A549 (cell line): Measurements from ENCODE around the gene PICK1. TPM values are rescaled to one million over a fixed set of nuclear protein-coding genes. Genes with fewer than 3 reads are reported as not detected.

Experiments
- ATAC-seq, 2 experiments: fragments of 200-7000 bp in 1 of 2; fragments of >200 bp in 1 of 2; cut with Nextera tagmentation in 1 of 2; cut with Tn5 transposase in 1 of 2; 3 replicates each; pipeline versions ENCODE4 v1.8.0 to v1.9.1; 2018 to 2020; ENCODE audit warnings: mild to moderate bottlenecking in 1 of 2, moderate library complexity in 1 of 2
- CTCF ChIA-PET: fragments of 300-600 bp; sonication (Branson Sonifier 250); formaldehyde crosslinking; extraction: SDS; loops from one replicate; lab custom pipeline; 2021; ENCODE audit warnings: antibody characterized with exemption, inconsistent platforms; lab: Yijun Ruan, JAX
- POLR2A ChIA-PET: fragments of 350-600 bp; formaldehyde crosslinking; extraction: SDS; loops from one replicate; lab custom pipeline; 2021; ENCODE audit warnings: antibody characterized with exemption, inconsistent platforms; lab: Yijun Ruan, JAX
- DNase-seq, 2 experiments: peaks; one replicate each; pipeline versions ENCODE4 v3.0.0 to v3.0.0-alpha.2; 2011 to 2016; ENCODE audit warnings: low read depth in 1 of 2, low spot score in 1 of 2
- FAIRE-seq: peaks from 2 replicates; lab custom pipeline; 2011; peaks lifted over from hg19 to GRCh38; lab: Jason Lieb, UNC
- H3K27ac ChIP-seq, 2 experiments: fragments of >200 bp; sonication (Bioruptor Twin); formaldehyde crosslinking; 3 replicates each; pipeline ENCODE4 v1.5.1; 2016 to 2017
- H3K4me1 ChIP-seq: fragments of >200 bp; sonication (Bioruptor Twin); formaldehyde crosslinking; 3 replicates; pipeline ENCODE4 v1.6.1; 2016
- H3K4me2 ChIP-seq: fragments of >200 bp; sonication (Bioruptor Twin); formaldehyde crosslinking; 3 replicates; pipeline ENCODE4 v1.6.1; 2016
- H3K4me3 ChIP-seq: fragments of >200 bp; sonication (Bioruptor Twin); formaldehyde crosslinking; 3 replicates; pipeline ENCODE4 v1.5.1; 2016
- H3K9me3 ChIP-seq: fragments of >200 bp; sonication (Bioruptor Twin); formaldehyde crosslinking; 3 replicates; pipeline ENCODE4 v1.6.1; 2016
- CHD4 ChIP-seq: fragments of 200-600 bp; sonication (generic); IDR thresholded peaks from 2 replicates; pipeline ENCODE4 v1.6.1; 2016; ENCODE audit warnings: antibody characterized with exemption, mild to moderate bottlenecking, borderline replicate concordance
- EHF ChIP-seq: fragments of 250-450 bp; sonication (Bioruptor Pico); IDR thresholded peaks from 2 replicates; pipeline ENCODE4 v1.5.0; 2020; ENCODE audit warnings: mild to moderate bottlenecking
- EHMT2 ChIP-seq: fragments of 200-600 bp; sonication (generic); IDR thresholded peaks from 2 replicates; pipeline ENCODE4 v1.6.1; 2016; ENCODE audit warnings: antibody characterized with exemption, low read depth, mild to moderate bottlenecking, moderate library complexity
- ESRRA ChIP-seq: fragments of 150-350 bp; IDR thresholded peaks from 2 replicates; pipeline ENCODE4 v1.6.1; 2014; ENCODE audit warnings: mild to moderate bottlenecking, low read length, borderline replicate concordance
- FOSL2 ChIP-seq, 2 experiments: fragments of 450-650 bp in 1 of 2; fragments of >200 bp in 1 of 2; sonication (Bioruptor Twin) in 1 of 2; formaldehyde crosslinking; IDR thresholded peaks; 2 replicates each; pipeline versions ENCODE4 v1.5.0 to v1.6.1; 2016 to 2020; ENCODE audit warnings: mild to moderate bottlenecking in 1 of 2, moderate library complexity in 1 of 2
- HEYL ChIP-seq: fragments of 250-450 bp; sonication (Bioruptor Pico); IDR thresholded peaks from 2 replicates; pipeline ENCODE4 v1.8.0; 2021; ENCODE audit warnings: mild to moderate bottlenecking, moderate library complexity
- HOXB13 ChIP-seq: fragments of 250-450 bp; sonication (Bioruptor Pico); IDR thresholded peaks from 2 replicates; pipeline ENCODE4 v1.5.0; 2020; ENCODE audit warnings: low read depth, mild to moderate bottlenecking, moderate library complexity
- MAFK ChIP-seq: fragments of 450-650 bp; IDR thresholded peaks from 2 replicates; pipeline ENCODE4 v1.6.1; 2014; ENCODE audit not compliant: partially characterized antibody
- MAZ ChIP-seq: fragments of 150-350 bp; IDR thresholded peaks from 2 replicates; pipeline ENCODE4 v1.6.1; 2014; ENCODE audit warnings: antibody characterized with exemption, low read depth, low read length, borderline replicate concordance
- NPAS2 ChIP-seq: fragments of 250-450 bp; sonication (Bioruptor Pico); IDR thresholded peaks from 2 replicates; pipeline ENCODE4 v1.8.0; 2022; ENCODE audit warnings: mild to moderate bottlenecking, moderate library complexity, borderline replicate concordance
- NR3C1 ChIP-seq: fragments of >200 bp; sonication (Bioruptor Twin); formaldehyde crosslinking; IDR thresholded peaks from 3 replicates; pipeline ENCODE4 v1.6.1; 2017
- RCOR1 ChIP-seq: fragments of 150-350 bp; IDR thresholded peaks from 2 replicates; pipeline ENCODE4 v1.6.1; 2014; ENCODE audit warnings: antibody characterized with exemption, low read length, low read depth
- RFX5 ChIP-seq: fragments of 450-650 bp; IDR thresholded peaks from 2 replicates; pipeline ENCODE4 v1.7.1; 2014; ENCODE audit warnings: antibody characterized with exemption, mild to moderate bottlenecking, moderate library complexity
- SREBF2 ChIP-seq: fragments of 450-650 bp; IDR thresholded peaks from 2 replicates; pipeline ENCODE4 v1.6.1; 2014; ENCODE audit warnings: mild to moderate bottlenecking, moderate library complexity
- ZFP36 ChIP-seq: fragments of 450-650 bp; IDR thresholded peaks from 2 replicates; pipeline ENCODE4 v1.6.1; 2014; ENCODE audit warnings: borderline replicate concordance; ENCODE audit not compliant: partially characterized antibody
- ZNF302 ChIP-seq: fragments of 250-450 bp; sonication (Bioruptor Pico); IDR thresholded peaks from 2 replicates; pipeline ENCODE4 v1.9.0; 2021; ENCODE audit warnings: inconsistent platforms, mild to moderate bottlenecking, moderate library complexity
- WGBS: methylation state at CpG from one replicate; pipeline ENCODE4 v1.1.6; 2017; ENCODE audit errors: missing lambda C conversion rate; 5-methylcytosine and 5-hydroxymethylcytosine counted together
- polyA plus RNA-seq, 4 experiments: library from polyadenylated mRNA; depleted of rRNA in 3 of 4; stranded (reverse); fragments of >200 nt; fragmentation: RNase III in 1 of 4; extraction: RNeasy Plus Mini Kit Qiagen cat#74134 plus additional on column Dnase treatment in 1 of 4; gene quantifications; 2 replicates in 3 of 4; 3 replicates in 1 of 4; pipeline ENCODE4 v1.2.3, GENCODE V29; 2011 to 2017
- TF ChIP-seq, protein P1 (sequence below): IDR thresholded peaks from 2 replicates; pipeline ENCODE4 v1.6.1; 2012
- TF ChIP-seq, protein P2 (sequence below): fragments of 250-450 bp; sonication (Bioruptor Pico); IDR thresholded peaks from 2 replicates; pipeline ENCODE4 v1.5.0; 2021; ENCODE audit warnings: mild to moderate bottlenecking, moderate library complexity, borderline replicate concordance

Gene PICK1
- polyA plus RNA-seq, 2 of the 4 experiments (the other 2 are of a cell fraction), result 15.6 to 17.8 TPM

DNA sequence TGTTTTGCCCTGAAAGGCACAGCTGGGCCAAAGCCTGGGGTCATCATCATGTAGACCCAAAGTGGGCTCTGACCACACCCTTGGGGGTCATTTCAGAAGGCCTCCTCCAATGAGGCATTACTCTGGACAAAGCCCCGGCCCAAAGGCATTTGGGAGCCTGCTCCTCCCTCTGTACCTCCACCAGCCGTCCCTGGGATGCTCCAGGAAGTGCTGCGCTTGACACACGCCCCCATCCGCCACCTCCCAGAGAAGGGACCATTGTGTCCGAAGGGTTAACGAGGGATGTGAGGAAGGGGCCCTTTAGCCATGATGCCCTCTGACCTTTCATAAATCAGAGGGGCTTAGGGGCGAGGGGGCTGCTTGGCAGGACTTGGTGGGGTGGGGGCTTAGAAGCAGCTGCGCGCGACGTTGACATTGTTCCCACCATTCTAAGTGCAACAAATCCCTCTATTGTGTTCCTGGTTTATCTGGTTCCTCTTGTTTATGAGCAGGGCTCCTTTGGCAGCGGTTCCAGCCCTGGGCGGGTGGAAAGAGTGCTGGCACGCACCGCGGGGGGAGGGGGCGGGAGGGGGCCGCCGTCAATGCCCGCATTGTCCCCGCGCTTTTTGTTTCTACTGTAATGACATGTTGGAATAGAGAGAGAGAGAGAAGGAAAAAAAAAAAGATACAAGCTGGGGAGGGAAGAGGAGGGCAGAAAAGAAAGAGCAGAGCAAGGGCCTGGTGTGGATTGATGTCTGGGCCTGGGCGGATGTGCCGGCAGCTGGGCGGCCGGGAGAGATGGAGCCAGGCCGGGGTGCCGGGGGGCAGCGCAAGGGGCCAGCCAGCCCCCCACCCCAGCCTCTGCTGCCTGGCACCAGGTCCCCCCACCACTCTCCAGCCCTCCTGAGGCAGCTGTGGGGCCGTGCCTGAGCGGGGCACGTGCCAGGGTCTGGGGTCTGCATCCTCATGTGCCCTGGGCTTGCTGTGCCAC lies 40.7 kb upstream of the PICK1 start:
- CTCF ChIA-PET, result interaction anchor here (0.9 to 1.1 kb wide), 2 partner anchors 13 to 36 kb away, joined by 3 to 5 read pairs; no protein-coding TSS in a partner anchor
- H3K4me2 ChIP-seq, result no peak overlapping the region
- POLR2A ChIA-PET, result no interaction called here
- no peaks in the 10 kb centered on the region for H3K9me3 ChIP-seq
- H3K4me1 ChIP-seq, result no peaks in the 10 kb centered on the region
- TF ChIP-seq MAZ (no peak), MAFK (no peak), EHF (CRISPR knock-in tag) (no peak), NPAS2 (no peak), EHMT2 (no peak), RFX5 (no peak), RCOR1 (no peak), ZFP36 (no peak), HOXB13 (CRISPR knock-in tag) (no peak), CHD4 (no peak)
- TF ChIP-seq, protein P1, sequence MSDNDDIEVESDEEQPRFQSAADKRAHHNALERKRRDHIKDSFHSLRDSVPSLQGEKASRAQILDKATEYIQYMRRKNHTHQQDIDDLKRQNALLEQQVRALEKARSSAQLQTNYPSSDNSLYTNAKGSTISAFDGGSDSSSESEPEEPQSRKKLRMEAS, result no peak
- DNase-seq (peak in 1 of 2 experiments; percentile 19), ATAC-seq (no peak), FAIRE-seq (no peak)
- H3K4me3 ChIP-seq, result no peak overlapping the region
- H3K27ac ChIP-seq, result no peak overlapping the region
- 89% methylated on average over 23 of the region's 33 CpGs for whole genome bisulfite sequencing

DNA sequence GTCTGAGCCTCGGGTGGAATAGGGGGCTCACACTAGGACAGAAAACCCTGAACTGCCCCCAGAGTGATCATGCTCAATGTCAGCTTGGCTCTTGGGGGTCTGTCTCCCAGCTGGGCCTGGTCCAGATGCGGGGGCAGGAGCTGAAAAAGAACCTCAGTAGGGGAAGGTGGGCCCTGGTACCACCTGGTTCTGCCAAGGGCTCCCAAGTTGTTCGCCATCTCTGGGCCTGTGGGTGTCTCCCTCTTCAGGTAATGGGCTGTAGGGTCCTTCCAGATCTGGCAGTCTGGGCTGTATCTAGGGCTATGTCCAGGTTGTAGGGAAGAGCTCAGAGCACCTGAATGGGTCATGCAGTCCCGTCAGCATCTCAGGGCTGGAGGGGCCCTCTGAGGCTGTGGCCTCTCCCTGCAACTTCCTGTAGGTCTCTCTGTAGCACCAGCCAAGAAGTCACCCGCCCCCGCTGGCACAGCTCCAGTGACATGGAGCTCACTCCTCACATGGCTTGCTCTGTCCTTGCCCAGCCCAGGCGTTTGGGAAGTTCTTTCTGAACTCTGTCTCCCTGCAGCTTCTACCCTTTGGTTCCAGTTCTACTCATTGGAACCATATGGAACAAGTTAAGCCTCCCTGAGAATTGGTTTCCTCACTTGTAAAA lies 39.8 kb upstream of the PICK1 start:
- no peaks in the 10 kb centered on the region for H3K4me1 ChIP-seq
- FAIRE-seq, result no peak
- TF ChIP-seq ESRRA (no peak), HEYL (no peak), MAFK (no peak), NR3C1 (no peak), CHD4 (no peak), FOSL2 (IDR thresholded peaks at IDR 0.05) (no peak), FOSL2 (CRISPR knock-in tag; IDR thresholded peaks at IDR 0.05) (no peak), ZNF302 (CRISPR knock-in tag) (no peak), SREBF2 (no peak)
- TF ChIP-seq, protein P2, sequence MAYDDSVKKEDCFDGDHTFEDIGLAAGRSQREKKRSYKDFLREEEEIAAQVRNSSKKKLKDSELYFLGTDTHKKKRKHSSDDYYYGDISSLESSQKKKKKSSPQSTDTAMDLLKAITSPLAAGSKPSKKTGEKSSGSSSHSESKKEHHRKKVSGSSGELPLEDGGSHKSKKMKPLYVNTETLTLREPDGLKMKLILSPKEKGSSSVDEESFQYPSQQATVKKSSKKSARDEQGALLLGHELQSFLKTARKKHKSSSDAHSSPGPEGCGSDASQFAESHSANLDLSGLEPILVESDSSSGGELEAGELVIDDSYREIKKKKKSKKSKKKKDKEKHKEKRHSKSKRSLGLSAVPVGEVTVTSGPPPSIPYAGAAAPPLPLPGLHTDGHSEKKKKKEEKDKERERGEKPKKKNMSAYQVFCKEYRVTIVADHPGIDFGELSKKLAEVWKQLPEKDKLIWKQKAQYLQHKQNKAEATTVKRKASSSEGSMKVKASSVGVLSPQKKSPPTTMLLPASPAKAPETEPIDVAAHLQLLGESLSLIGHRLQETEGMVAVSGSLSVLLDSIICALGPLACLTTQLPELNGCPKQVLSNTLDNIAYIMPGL (CRISPR knock-in tag), result no peak
- TF ChIP-seq, all 56 proteins: peak for 0
- Histone ChIP-seq H3K27ac (no peak overlapping the region), H3K9me3 (no peaks in the 10 kb centered on the region), H3K4me3 (no peak overlapping the region), H3K4me2 (no peak overlapping the region)
- DNase-seq, result no peak
- peak in 1 of 2 experiments; percentile 48; a peak in 4 of 6 replicates for ATAC-seq
- POLR2A ChIA-PET, result no interaction called here
- 69% methylated on average over 6 of the region's 7 CpGs for WGBS
- CTCF ChIA-PET, result interaction anchor here (0.9 to 1.1 kb wide), 3 partner anchors 12 to 335 kb away, joined by 3 to 5 read pairs (median 3); no protein-coding TSS in a partner anchor
